H1 (cell line): ENCODE data around the gene CD81. TPM values are rescaled to one million over a fixed set of nuclear protein-coding genes. Genes with fewer than 3 reads are reported as not detected.

Experiments
- CTCF ChIA-PET: fragments of 300-600 bp; sonication (Branson Sonifier 250); formaldehyde crosslinking; loops from one replicate; lab custom pipeline; 2021; ENCODE audit not compliant: partially characterized antibody; lab: Charles Lee
- POLR2A ChIA-PET: fragments of 300-600 bp; sonication (Branson Sonifier 250); formaldehyde crosslinking; loops from one replicate; lab custom pipeline; 2021; ENCODE audit warnings: inconsistent platforms; ENCODE audit not compliant: partially characterized antibody; lab: Charles Lee
- DNase-seq, 2 experiments: peaks; one replicate each; pipeline versions ENCODE4 v3.0.0 to v3.0.0-alpha.2; 2010 to 2022; ENCODE audit warnings: low spot score in 2 of 2, low read depth in 1 of 2, mixed read lengths in 1 of 2
- FAIRE-seq: peaks from 2 replicates; lab custom pipeline; 2011; peaks lifted over from hg19 to GRCh38; lab: Jason Lieb, UNC
- H2AFZ ChIP-seq: 2 replicates; pipeline ENCODE4 v1.8.1; 2012; ENCODE audit warnings: low read length, inconsistent platforms
- H2AK5ac ChIP-seq: 2 replicates; pipeline ENCODE4 v1.6.1; 2013; ENCODE audit warnings: low read depth, low read length
- H2BK120ac ChIP-seq: replicated peaks from 2 replicates; pipeline ENCODE3; 2013; ENCODE audit warnings: low read depth, low read length, inconsistent platforms
- H2BK12ac ChIP-seq: 2 replicates; pipeline ENCODE4 v1.6.1; 2013; ENCODE audit warnings: low read depth, low read length
- H2BK15ac ChIP-seq: 2 replicates; pipeline ENCODE4 v1.6.1; 2013; ENCODE audit warnings: low read length
- H2BK20ac ChIP-seq: 2 replicates; pipeline ENCODE4 v1.6.1; 2013; ENCODE audit warnings: low read length
- H2BK5ac ChIP-seq: 2 replicates; pipeline ENCODE4 v1.6.1; 2013; ENCODE audit warnings: low read depth, low read length
- H3K14ac ChIP-seq: 2 replicates; pipeline ENCODE4 v1.6.1; 2013; ENCODE audit warnings: inconsistent platforms; ENCODE audit not compliant: insufficient read length
- H3K18ac ChIP-seq: 2 replicates; pipeline ENCODE4 v1.6.1; 2013; ENCODE audit warnings: low read length; ENCODE audit errors: extremely low read depth
- H3K23ac ChIP-seq: 2 replicates; pipeline ENCODE4 v1.6.1; 2013; ENCODE audit warnings: inconsistent platforms; ENCODE audit not compliant: insufficient read length
- H3K23me2 ChIP-seq: 2 replicates; pipeline ENCODE4 v1.6.1; 2013; ENCODE audit warnings: low read depth, low read length
- H3K27ac ChIP-seq: 2 replicates; pipeline ENCODE4 v1.6.1; 2011; ENCODE audit warnings: low read depth, low read length, inconsistent platforms
- H3K27me3 ChIP-seq, 4 experiments: replicated peaks in 1 of 4; 1 replicate in 1 of 4; 2 replicates in 3 of 4; pipeline versions ENCODE4 v1.6.1 to v1.8.1; 2011 to 2013; ENCODE audit warnings: low read length in 3 of 4, mild to moderate bottlenecking in 3 of 4, inconsistent platforms in 2 of 4, mixed read lengths in 2 of 4, moderate library complexity in 1 of 4; ENCODE audit not compliant: control insufficient read depth in 3 of 4, insufficient read depth in 3 of 4; ENCODE audit errors: extremely low read depth in 1 of 4
- H3K36me3 ChIP-seq, 4 experiments: 2 replicates each; pipeline versions ENCODE4 v1.6.1 to v1.8.1; 2011 to 2013; ENCODE audit warnings: mild to moderate bottlenecking in 4 of 4, low read length in 3 of 4, moderate library complexity in 2 of 4, control low read depth in 1 of 4, inconsistent platforms in 1 of 4; ENCODE audit not compliant: insufficient read depth in 4 of 4, control insufficient read depth in 2 of 4
- H3K4ac ChIP-seq: replicated peaks from 2 replicates; pipeline ENCODE3; 2013; ENCODE audit warnings: low read length, low read depth, mixed read lengths, inconsistent platforms; ENCODE audit not compliant: insufficient read length
- H3K4me1 ChIP-seq, 4 experiments: replicated peaks in 1 of 4; 1 replicate in 1 of 4; 2 replicates in 3 of 4; pipeline versions ENCODE4 v1.6.1 to v1.8.1; 2011 to 2013; ENCODE audit warnings: low read length in 3 of 4, inconsistent platforms in 2 of 4, mixed read lengths in 1 of 4; ENCODE audit not compliant: insufficient read depth in 4 of 4, control insufficient read depth in 3 of 4
- H3K4me2 ChIP-seq, 2 experiments: 2 replicates each; pipeline versions ENCODE4 v1.6.1 to v1.8.1; 2011 to 2013; ENCODE audit warnings: low read depth in 2 of 2, low read length in 2 of 2, control low read depth in 1 of 2, inconsistent platforms in 1 of 2, mild to moderate bottlenecking in 1 of 2; ENCODE audit not compliant: insufficient read depth in 1 of 2
- H3K4me3 ChIP-seq, 4 experiments: fragments of 200-600, 300-600 bp in 1 of 4; sonication (generic), shearing (Covaris generic), sonication (Bioruptor Twin) in 1 of 4; 2 replicates each; pipeline versions ENCODE4 v1.5.1 to v1.8.1; 2011 to 2016; ENCODE audit warnings: low read length in 4 of 4, low read depth in 3 of 4, control low read depth in 2 of 4, inconsistent platforms in 2 of 4, mild to moderate bottlenecking in 2 of 4, mixed read lengths in 1 of 4, moderate library complexity in 1 of 4; ENCODE audit not compliant: insufficient read depth in 2 of 4; ENCODE audit errors: extremely low read depth in 1 of 4
- H3K56ac ChIP-seq: replicated peaks from 2 replicates; pipeline ENCODE3; 2013; ENCODE audit warnings: low read depth, mild to moderate bottlenecking, mixed read lengths, low read length, inconsistent platforms; ENCODE audit not compliant: insufficient read length
- H3K79me1 ChIP-seq: 2 replicates; pipeline ENCODE4 v1.6.1; 2013; ENCODE audit warnings: low read depth, low read length, control low read depth
- H3K79me2 ChIP-seq, 2 experiments: 2 replicates each; pipeline versions ENCODE4 v1.6.1 to v1.8.1; 2012 to 2013; ENCODE audit warnings: low read length in 2 of 2, mild to moderate bottlenecking in 2 of 2, inconsistent platforms in 1 of 2; ENCODE audit not compliant: insufficient read depth in 2 of 2, control insufficient read depth in 1 of 2
- H3K9ac ChIP-seq, 4 experiments: replicated peaks in 1 of 4; 1 replicate in 1 of 4; 2 replicates in 3 of 4; pipeline versions ENCODE4 v1.6.1 to v1.8.1; 2011 to 2013; ENCODE audit warnings: low read depth in 3 of 4, low read length in 3 of 4, control low read depth in 2 of 4, mild to moderate bottlenecking in 2 of 4, moderate library complexity in 2 of 4, inconsistent platforms in 1 of 4; ENCODE audit errors: extremely low read depth in 1 of 4
- H3K9me3 ChIP-seq, 2 experiments: 2 replicates each; pipeline versions ENCODE4 v1.6.1 to v1.8.1; 2012 to 2013; ENCODE audit warnings: mild to moderate bottlenecking in 2 of 2, moderate library complexity in 2 of 2, control low read depth in 1 of 2, inconsistent platforms in 1 of 2, low read depth in 1 of 2, low read length in 1 of 2, mixed read lengths in 1 of 2; ENCODE audit not compliant: insufficient read depth in 2 of 2
- H4K20me1 ChIP-seq, 2 experiments: replicated peaks in 1 of 2; 2 replicates each; pipeline versions ENCODE3 to v1.8.1; 2011 to 2013; ENCODE audit warnings: inconsistent platforms in 2 of 2, low read length in 2 of 2, mild to moderate bottlenecking in 1 of 2; ENCODE audit not compliant: insufficient read depth in 2 of 2, control insufficient read depth in 1 of 2
- H4K5ac ChIP-seq: 2 replicates; pipeline ENCODE4 v1.6.1; 2013; ENCODE audit warnings: low read length, low read depth, mixed read lengths, inconsistent platforms; ENCODE audit not compliant: insufficient read length
- H4K8ac ChIP-seq: 2 replicates; pipeline ENCODE4 v1.8.0; 2013; ENCODE audit warnings: mild to moderate bottlenecking, moderate library complexity, low read length, inconsistent platforms; ENCODE audit not compliant: insufficient read depth; ENCODE audit errors: extremely low read depth
- H4K91ac ChIP-seq: replicated peaks from 2 replicates; pipeline ENCODE3; 2013; ENCODE audit warnings: low read length, mixed read lengths, inconsistent platforms; ENCODE audit not compliant: insufficient read length
- PHF8 ChIP-seq: fragments of 200-600 bp; sonication (generic); conservative IDR thresholded peaks from 2 replicates; pipeline ENCODE4 v1.7.1; 2012; ENCODE audit warnings: low read depth, mild to moderate bottlenecking, inconsistent platforms, low read length, moderate library complexity
- WGBS, 2 experiments: shearing (Covaris generic) in 1 of 2; methylation state at CpG; one replicate each; pipeline versions ENCODE4 v1.1.6 to v1.1.7; 2013 to 2015; ENCODE audit warnings: low lambda C conversion rate in 2 of 2, mixed read lengths in 2 of 2, inconsistent platforms in 1 of 2, low coverage in 1 of 2, missing lambda C conversion rate in 1 of 2; ENCODE audit not compliant: insufficient replicate concordance in 2 of 2, insufficient coverage in 1 of 2, insufficient read length in 1 of 2; ENCODE audit errors: extremely low coverage in 1 of 2, missing lambda C conversion rate in 1 of 2; 5-methylcytosine and 5-hydroxymethylcytosine counted together
- polyA plus RNA-seq, 7 experiments: library from polyadenylated mRNA; depleted of rRNA in 3 of 7; stranded (reverse) in 5 of 7; unstranded in 2 of 7; fragments of >200 nt in 5 of 7; fragments of 200-250 nt in 2 of 7; gene quantifications; 1 replicate in 5 of 7; 2 replicates in 1 of 7; 4 replicates in 1 of 7; pipeline versions ENCODE4 v1.2.1 to v1.2.3, GENCODE V29; 2011 to 2013; ENCODE audit warnings: missing spikeins in 2 of 7, mixed read lengths in 2 of 7
- total RNA-seq: library from RNA; stranded (reverse); fragmentation: NEBNext Ultra II Directional; extraction: Animal tissue kit (Norgen Biotek cat#: 25700); gene quantifications from 2 replicates; pipeline ENCODE4 v1.2.1, GENCODE V29; 2021
- TF ChIP-seq, protein P1 (sequence below), 3 experiments: IDR thresholded peaks; 1 replicate in 2 of 3; 2 replicates in 1 of 3; pipeline versions ENCODE4 v1.5.1 to v1.6.1; 2011; ENCODE audit warnings: low read length in 3 of 3, mild to moderate bottlenecking in 3 of 3, inconsistent platforms in 2 of 3, low read depth in 1 of 3, moderate library complexity in 1 of 3; ENCODE audit not compliant: insufficient read depth in 1 of 3; ENCODE audit errors: control extremely low read depth in 1 of 3

The CD81 gene
- total and polyA plus RNA-seq, 2 of the 8 experiments (the other 6 are each of a cell fraction or from before 2014, with no cell fraction given): 238 to 309 TPM

DNA sequence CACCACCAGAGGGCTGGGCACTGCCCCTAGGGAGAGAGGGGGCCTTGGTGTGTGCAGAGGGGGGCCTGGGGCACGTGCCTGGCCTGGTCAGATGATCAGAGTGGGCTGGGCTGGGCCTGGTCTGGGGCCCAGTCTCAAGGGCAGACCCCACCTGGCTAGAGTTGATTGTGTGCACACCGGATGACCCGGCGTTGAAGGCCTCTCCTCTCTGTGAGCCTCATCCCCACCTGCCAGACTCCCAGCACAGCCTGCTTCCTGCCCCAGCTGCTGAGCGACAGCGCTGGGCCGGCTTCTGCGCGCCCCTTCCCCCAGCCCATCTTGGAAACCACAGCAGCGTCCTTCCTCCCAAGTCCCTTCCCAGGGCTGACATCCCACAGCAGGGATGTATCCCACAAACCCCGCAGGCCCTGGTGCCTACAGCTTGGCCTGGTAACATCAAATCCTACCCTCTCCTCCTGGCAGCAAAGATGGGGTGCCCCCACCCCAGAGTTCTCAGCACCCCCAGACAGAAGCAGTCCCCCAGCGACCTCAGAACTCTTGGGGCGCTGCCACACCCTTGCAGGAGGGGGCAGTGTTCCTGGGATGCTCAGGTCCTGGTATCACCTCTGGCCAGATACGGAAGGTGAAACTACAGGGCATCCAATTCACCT, 12.4 kb downstream of the CD81 start:
- FAIRE-seq (no peak), DNase-seq (no peak)
- Histone ChIP-seq H3K56ac (no peak overlapping the region), H2BK12ac (no peak overlapping the region), H3K23ac (no peak overlapping the region), H3K79me2 (peaks cover 19 to 54% of the 10 kb centered on the region in 2 experiments; a peak in 3 of 4 replicates), H2AFZ (no peak overlapping the region), H3K9ac (no peak overlapping the region), H3K23me2 (no peaks in the 10 kb centered on the region), H3K4me1 (peaks cover 0 to 15% (median 11%) of the 10 kb centered on the region in 4 experiments; a peak in 5 of 7 replicates), H4K5ac (no peak overlapping the region), H2BK20ac (no peak overlapping the region), H3K79me1 (peaks cover 33% of the 10 kb centered on the region), H4K20me1 (peaks cover 34 to 58% of the 10 kb centered on the region in 2 experiments), H4K8ac (peak overlapping the region; percentile 84), H3K18ac (no peak overlapping the region; the same call in 1 of the 2 replicates), H2BK120ac (no peak overlapping the region), H3K36me3 (peaks cover 0 to 6% (median 0%) of the 10 kb centered on the region in 4 experiments; a peak in 2 of 8 replicates), H3K4ac (no peak overlapping the region), H2AK5ac (no peak overlapping the region), H3K14ac (no peak overlapping the region), H3K9me3 (no peaks in the 10 kb centered on the region), H3K4me2 (no peak overlapping the region), H3K27me3 (no peaks in the 10 kb centered on the region), H4K91ac (no peak overlapping the region), H3K27ac (no peak overlapping the region), H2BK15ac (no peak overlapping the region)
- WGBS, 2 experiments: 79% methylated on average over 13 of the region's 14 CpGs; no CpG with 5 or more reads in 1 of the 2 experiments
- POLR2A ChIA-PET: interaction anchor here (2.2 kb wide), 1 partner anchor 11 kb away, joined by 8 read pairs; no protein-coding TSS in a partner anchor
- TF ChIP-seq, protein P1, sequence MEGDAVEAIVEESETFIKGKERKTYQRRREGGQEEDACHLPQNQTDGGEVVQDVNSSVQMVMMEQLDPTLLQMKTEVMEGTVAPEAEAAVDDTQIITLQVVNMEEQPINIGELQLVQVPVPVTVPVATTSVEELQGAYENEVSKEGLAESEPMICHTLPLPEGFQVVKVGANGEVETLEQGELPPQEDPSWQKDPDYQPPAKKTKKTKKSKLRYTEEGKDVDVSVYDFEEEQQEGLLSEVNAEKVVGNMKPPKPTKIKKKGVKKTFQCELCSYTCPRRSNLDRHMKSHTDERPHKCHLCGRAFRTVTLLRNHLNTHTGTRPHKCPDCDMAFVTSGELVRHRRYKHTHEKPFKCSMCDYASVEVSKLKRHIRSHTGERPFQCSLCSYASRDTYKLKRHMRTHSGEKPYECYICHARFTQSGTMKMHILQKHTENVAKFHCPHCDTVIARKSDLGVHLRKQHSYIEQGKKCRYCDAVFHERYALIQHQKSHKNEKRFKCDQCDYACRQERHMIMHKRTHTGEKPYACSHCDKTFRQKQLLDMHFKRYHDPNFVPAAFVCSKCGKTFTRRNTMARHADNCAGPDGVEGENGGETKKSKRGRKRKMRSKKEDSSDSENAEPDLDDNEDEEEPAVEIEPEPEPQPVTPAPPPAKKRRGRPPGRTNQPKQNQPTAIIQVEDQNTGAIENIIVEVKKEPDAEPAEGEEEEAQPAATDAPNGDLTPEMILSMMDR (IDR thresholded peaks at IDR 0.05; ENCODE audit: control extremely low read depth in 1 of 3, insufficient read depth in 1 of 3, low read depth in 1 of 3, low read length in 3 of 3): peak; percentile 15 to 43 (median 43); a peak in 3 of 4 replicates
- no peak for TF ChIP-seq PHF8
- TF ChIP-seq, all 59 proteins: peak for 1
- Histone ChIP-seq H2BK5ac (peak overlapping the region; percentile 49; the same call in 1 of the 2 replicates), H3K4me3 (no peak overlapping the region)
- CTCF ChIA-PET: interaction anchor here (1.2 to 1.5 kb wide), 2 partner anchors 10 to 85 kb away, joined by 4 to 6 read pairs; no protein-coding TSS in a partner anchor
